IgD-negative memory B cell (primary cell): ENCODE data around the gene KIRREL1. TPM values are rescaled to one million over a fixed set of nuclear protein-coding genes. Genes with fewer than 3 reads are reported as not detected.

Experiments
- H3K27ac Mint-ChIP-seq, 3 donors: one replicate each; pipeline ENCODE4 v1.8.0; 2020 to 2022; ENCODE audit warnings: mild to moderate bottlenecking in 3 of 3, mixed read lengths in 3 of 3, moderate library complexity in 1 of 3
- H3K27me3 Mint-ChIP-seq: one replicate; pipeline ENCODE4 v1.8.0; 2021; ENCODE audit warnings: mixed read lengths
- H3K36me3 Mint-ChIP-seq: one replicate; pipeline ENCODE4 v1.8.0; 2020; ENCODE audit warnings: mild to moderate bottlenecking, mixed read lengths
- H3K4me1 Mint-ChIP-seq, 3 donors: one replicate each; pipeline ENCODE4 v1.8.0; 2020 to 2022; ENCODE audit warnings: mixed read lengths in 3 of 3, mild to moderate bottlenecking in 1 of 3
- H3K4me3 Mint-ChIP-seq, 4 donors: one replicate each; pipeline ENCODE4 v1.8.0; 2020 to 2022; ENCODE audit warnings: mild to moderate bottlenecking in 4 of 4, mixed read lengths in 4 of 4, moderate library complexity in 3 of 4
- H3K9me3 Mint-ChIP-seq, 3 donors: one replicate each; pipeline ENCODE4 v1.8.0; 2020 to 2021; ENCODE audit warnings: mixed read lengths in 3 of 3, mild to moderate bottlenecking in 1 of 3
- polyA plus RNA-seq: library from polyadenylated mRNA; unstranded; fragments of 300-500 nt; fragmentation: Illumina TruSeq; gene quantifications from one replicate; pipeline ENCODE4 v1.2.3, GENCODE V29; 2021

KIRREL1 gene
- polyA plus RNA-seq, 1 donor from 2014 or later = not detected

DNA sequence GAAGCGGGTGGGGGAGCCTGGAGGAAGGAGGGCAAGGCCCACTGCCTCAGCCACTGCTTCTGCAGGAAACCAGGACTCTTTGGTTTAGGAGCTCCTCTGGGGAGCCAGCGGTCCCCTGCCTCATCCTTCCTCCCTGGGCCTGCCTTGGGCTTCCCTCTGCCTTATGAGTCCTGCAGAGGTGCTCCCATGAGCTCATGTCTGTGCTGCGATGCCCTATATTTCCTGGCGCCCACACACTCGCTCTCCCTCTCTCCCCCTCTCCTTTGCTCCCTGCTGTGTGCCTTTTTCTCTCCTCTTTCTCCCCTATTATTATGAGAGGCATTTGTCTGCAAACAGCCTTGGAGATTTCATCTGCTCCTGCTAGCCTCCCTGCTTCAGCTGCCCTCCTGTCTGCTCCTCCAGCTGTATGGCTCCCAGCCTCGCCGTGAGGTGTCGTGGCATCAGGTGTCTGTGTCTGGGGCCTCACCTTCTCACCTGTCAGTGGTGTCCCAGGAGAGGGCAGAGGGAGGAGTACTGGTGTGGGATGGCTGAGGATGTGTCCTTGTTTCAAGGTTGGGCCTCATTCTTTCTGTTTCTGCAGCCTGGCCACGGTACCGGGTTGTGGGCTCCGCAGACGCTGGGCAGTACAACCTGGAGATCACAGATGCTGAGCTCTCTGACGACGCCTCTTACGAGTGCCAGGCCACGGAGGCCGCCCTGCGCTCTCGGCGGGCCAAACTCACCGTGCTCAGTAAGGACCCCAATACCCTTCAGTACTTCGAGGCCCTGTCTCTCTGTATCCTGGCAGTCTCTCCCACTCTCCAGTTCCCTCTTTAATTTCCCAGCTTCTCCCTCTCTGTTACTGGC lies 84.2 kb downstream of the KIRREL1 start:
- Mint-ChIP-seq H3K4me1 (peaks cover 0 to 10% (median 4%) of the 10 kb centered on the region in 3 donors), H3K9me3 (no peaks in the 10 kb centered on the region), H3K36me3 (peaks cover 1% of the 10 kb centered on the region), H3K27ac (no peak overlapping the region), H3K27me3 (no peaks in the 10 kb centered on the region), H3K4me3 (no peak overlapping the region)

DNA sequence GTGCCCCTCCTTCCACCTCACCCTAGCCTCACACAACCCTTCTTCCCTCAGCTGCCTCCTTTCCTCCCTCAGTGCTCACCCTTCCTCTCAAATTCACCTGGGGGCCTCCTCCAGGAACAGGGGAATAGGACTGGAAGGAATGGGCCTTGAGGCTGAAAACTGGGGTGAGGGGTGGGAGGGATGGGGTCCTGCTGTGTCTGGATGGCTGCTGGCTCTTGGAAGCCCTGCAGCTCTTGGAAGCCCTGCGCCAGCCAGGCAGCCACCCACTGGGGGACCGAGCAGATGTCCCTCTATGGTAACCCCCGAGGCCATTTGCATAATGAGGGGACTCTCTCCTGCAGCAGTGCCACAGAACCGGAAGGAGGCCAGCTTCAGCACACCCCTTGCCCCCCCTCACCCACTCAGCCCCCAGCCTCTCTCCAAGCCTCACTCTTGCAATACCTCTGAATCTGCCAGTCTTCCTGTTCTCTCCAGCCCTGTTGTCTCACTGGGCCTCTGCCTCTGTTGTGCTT lies 85.2 kb downstream of the KIRREL1 start:
- Mint-ChIP-seq H3K36me3 (peaks cover 1% of the 10 kb centered on the region), H3K27me3 (no peaks in the 10 kb centered on the region), H3K4me1 (peaks cover 0 to 10% (median 4%) of the 10 kb centered on the region in 3 donors), H3K9me3 (no peaks in the 10 kb centered on the region), H3K4me3 (no peak overlapping the region), H3K27ac (no peak overlapping the region)

DNA sequence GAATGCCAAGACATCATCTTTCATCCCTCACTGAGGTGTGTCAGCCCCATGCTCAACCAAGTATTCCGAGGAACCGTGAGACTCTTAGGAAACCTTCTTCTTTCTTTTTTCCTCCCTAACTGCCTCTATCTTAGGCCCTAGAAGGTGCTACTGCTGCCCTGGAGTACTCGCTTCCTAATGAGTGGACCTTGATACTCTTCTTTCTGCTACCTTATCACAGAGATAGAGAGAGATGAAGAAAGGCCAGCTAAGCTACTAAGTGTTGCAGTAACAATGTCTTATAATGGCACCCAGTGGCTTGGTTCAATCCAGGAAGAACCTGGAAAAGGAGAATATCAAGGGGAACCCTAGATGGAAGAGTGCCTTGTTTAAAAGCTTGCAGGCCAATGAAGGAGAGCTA lies 86.6 kb downstream of the KIRREL1 start:
- Mint-ChIP-seq H3K27ac (no peak overlapping the region), H3K27me3 (no peaks in the 10 kb centered on the region), H3K36me3 (peaks cover 1% of the 10 kb centered on the region), H3K4me3 (no peak overlapping the region), H3K4me1 (peaks cover 0 to 10% (median 4%) of the 10 kb centered on the region in 3 donors), H3K9me3 (no peaks in the 10 kb centered on the region)

DNA sequence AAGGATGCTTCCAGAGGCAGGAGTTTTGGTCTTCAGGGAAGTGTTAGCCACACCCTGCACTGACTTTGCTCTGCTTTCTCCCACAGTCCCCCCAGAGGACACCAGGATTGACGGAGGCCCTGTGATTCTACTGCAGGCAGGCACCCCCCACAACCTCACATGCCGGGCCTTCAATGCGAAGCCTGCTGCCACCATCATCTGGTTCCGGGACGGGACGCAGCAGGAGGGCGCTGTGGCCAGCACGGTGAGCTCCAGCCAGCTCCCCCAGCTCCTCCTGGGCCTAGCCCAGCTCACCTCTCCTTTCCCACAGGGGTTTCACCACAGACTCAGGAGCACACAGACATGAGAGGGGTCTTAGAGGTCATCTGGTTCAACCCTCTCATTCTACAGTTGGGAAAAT lies 90.9 kb downstream of the KIRREL1 start:
- Mint-ChIP-seq H3K27me3 (no peaks in the 10 kb centered on the region), H3K36me3 (no peaks in the 10 kb centered on the region), H3K9me3 (no peaks in the 10 kb centered on the region)

DNA sequence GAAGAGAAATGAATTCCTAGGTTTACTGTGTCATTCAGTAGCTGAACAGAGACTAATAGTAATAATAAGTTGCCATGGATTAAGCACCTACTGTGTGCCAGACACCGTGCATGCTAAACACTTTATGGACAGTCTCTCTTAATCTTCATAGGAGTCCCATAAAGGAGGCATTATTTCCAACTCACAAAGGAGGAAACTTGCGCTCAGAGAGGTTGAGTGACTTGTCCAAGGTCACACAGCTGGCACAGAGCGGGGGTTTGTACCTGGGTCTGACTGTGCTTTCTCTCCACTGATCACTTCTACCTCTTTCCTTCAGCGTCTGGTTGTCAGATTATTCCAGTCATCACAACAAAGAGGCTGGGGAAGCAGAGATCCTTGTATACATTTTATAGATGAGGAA lies 91.3 kb downstream of the KIRREL1 start:
- Mint-ChIP-seq H3K27me3 (no peaks in the 10 kb centered on the region), H3K36me3 (no peaks in the 10 kb centered on the region), H3K4me3 (no peak overlapping the region), H3K27ac (no peak overlapping the region), H3K9me3 (no peaks in the 10 kb centered on the region), H3K4me1 (peaks cover 0 to 3% (median 0%) of the 10 kb centered on the region in 3 donors)

More for the DNA sequence above, 90.9 kb downstream of the KIRREL1 start:
- no peak overlapping the region for H3K27ac Mint-ChIP-seq
- no peak overlapping the region for H3K4me3 Mint-ChIP-seq
- H3K4me1 Mint-ChIP-seq = peaks cover 0 to 3% (median 0%) of the 10 kb centered on the region in 3 donors

DNA sequence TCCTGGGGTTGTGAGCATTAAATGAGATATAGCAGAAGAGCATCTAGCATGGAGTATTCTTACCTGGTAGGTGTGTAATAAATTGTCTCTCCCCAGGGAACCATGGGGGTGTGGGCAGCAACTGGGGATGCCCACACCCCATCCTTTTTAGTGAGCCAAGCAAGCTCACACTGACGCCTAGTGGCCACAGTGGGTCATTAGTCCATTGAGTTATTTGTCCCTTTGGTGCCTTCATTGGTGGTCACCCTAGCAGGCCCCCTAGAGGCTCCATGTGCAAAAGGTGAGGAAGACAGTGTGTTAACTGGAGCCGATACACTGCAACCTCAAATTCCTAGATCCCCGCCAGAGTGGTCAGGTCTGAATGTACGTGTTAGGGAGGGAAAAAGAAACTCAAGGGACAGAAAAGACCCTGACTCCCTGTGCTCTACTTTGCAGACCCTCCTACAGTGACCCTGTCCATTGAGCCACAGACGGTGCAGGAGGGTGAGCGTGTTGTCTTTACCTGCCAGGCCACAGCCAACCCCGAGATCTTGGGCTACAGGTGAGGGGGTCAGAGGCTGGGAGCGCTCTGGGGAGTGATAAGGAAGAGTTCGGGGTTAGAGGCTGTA lies 94.0 kb downstream of the KIRREL1 start:
- H3K36me3 Mint-ChIP-seq = no peaks in the 10 kb centered on the region
- peaks cover 0 to 3% (median 0%) of the 10 kb centered on the region in 3 donors for H3K4me1 Mint-ChIP-seq
- no peak overlapping the region for H3K27ac Mint-ChIP-seq
- no peak overlapping the region for H3K4me3 Mint-ChIP-seq
- H3K27me3 Mint-ChIP-seq = peaks cover 4% of the 10 kb centered on the region
- no peaks in the 10 kb centered on the region for H3K9me3 Mint-ChIP-seq

DNA sequence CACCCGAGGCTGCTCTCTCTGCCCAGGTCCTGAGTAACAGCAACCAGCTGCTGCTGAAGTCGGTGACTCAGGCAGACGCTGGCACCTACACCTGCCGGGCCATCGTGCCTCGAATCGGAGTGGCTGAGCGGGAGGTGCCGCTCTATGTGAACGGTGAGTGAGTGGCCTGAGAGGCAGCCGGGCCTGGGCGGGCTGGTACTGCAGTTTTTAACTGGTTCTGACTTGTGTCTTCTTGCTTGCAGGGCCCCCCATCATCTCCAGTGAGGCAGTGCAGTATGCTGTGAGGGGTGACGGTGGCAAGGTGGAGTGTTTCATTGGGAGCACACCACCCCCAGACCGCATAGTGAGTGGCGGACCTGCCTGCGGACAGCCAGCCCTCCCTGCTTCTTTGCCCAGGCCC lies 96.0 kb downstream of the KIRREL1 start:
- Mint-ChIP-seq H3K9me3 (no peaks in the 10 kb centered on the region), H3K27ac (no peak overlapping the region), H3K4me3 (no peak overlapping the region), H3K4me1 (peaks cover 0 to 3% (median 0%) of the 10 kb centered on the region in 3 donors), H3K36me3 (no peaks in the 10 kb centered on the region), H3K27me3 (peaks cover 8% of the 10 kb centered on the region)

DNA sequence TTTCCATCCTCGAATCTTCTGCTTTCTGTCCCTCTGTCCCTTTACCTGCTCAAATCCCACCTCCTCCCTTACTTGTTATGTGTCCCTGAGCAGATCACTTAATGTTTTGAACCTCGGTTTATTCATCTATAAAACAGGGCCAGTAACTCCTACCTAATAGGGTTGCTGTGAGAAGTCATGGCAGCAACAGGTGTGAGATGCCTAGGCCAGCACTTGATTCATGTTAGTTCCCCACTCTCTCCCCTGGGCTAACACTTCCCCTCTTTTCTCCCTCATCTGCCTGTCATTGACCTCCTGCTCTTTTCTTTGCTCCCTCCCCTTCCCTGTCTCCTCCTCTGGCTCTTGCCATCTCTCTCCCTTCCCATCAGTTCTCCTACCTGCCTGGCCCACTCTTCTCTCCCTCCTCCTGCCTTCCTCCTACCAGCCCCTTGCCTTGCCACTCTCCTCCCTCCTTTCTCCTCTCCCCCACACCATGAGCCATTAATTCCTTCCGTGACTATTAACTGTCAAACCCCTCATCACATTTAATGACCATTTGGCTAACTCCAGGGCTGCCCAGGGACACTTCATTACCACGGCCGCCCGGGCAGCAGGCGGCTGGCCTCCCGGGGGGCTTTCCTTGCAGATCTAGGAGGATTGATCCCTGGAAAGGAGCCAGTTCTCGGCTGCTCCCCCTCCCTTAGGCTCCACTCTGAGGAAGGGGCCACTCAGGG lies 96.6 kb downstream of the KIRREL1 start:
- Mint-ChIP-seq H3K4me3 (no peak overlapping the region), H3K27ac (no peak overlapping the region), H3K36me3 (no peaks in the 10 kb centered on the region), H3K4me1 (peaks cover 0 to 3% (median 0%) of the 10 kb centered on the region in 3 donors), H3K27me3 (peaks cover 8% of the 10 kb centered on the region), H3K9me3 (no peaks in the 10 kb centered on the region)

DNA sequence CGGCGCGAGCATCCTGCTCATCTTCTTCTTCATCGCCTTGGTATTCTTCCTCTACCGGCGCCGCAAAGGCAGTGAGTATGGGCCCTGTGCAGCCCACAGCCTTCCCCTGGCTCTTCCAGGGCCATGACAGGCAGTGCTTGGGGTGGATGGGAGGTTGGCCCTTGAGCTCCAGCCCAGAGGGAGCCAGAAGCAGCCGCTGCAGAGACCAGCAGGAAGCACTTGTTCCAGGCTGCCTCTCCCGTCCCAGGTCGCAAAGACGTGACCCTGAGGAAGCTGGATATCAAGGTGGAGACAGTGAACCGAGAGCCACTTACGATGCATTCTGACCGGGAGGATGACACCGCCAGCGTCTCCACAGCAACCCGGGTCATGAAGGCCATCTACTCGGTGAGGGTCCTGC lies 99.9 kb downstream of the KIRREL1 start:
- H3K27me3 Mint-ChIP-seq = peaks cover 8% of the 10 kb centered on the region
- no peaks in the 10 kb centered on the region for H3K36me3 Mint-ChIP-seq
- no peak overlapping the region for H3K4me3 Mint-ChIP-seq
- no peak overlapping the region for H3K27ac Mint-ChIP-seq
- H3K4me1 Mint-ChIP-seq = no peaks in the 10 kb centered on the region
- H3K9me3 Mint-ChIP-seq = no peaks in the 10 kb centered on the region

DNA sequence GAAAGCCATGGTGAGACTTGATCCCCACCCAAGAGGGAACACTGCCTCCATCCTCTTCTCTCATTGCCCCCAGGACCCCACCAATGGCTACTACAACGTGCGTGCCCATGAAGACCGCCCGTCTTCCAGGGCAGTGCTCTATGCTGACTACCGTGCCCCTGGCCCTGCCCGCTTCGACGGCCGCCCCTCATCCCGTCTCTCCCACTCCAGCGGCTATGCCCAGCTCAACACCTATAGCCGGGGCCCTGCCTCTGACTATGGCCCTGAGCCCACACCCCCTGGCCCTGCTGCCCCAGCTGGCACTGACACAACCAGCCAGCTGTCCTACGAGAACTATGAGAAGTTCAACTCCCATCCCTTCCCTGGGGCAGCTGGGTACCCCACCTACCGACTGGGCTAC lies 101.1 kb downstream of the KIRREL1 start:
- Mint-ChIP-seq H3K36me3 (no peaks in the 10 kb centered on the region), H3K27ac (no peak overlapping the region), H3K4me3 (peak overlapping the region in 1 of 4 donors; percentile 54), H3K9me3 (no peaks in the 10 kb centered on the region), H3K4me1 (no peaks in the 10 kb centered on the region), H3K27me3 (peaks cover 8% of the 10 kb centered on the region)

DNA sequence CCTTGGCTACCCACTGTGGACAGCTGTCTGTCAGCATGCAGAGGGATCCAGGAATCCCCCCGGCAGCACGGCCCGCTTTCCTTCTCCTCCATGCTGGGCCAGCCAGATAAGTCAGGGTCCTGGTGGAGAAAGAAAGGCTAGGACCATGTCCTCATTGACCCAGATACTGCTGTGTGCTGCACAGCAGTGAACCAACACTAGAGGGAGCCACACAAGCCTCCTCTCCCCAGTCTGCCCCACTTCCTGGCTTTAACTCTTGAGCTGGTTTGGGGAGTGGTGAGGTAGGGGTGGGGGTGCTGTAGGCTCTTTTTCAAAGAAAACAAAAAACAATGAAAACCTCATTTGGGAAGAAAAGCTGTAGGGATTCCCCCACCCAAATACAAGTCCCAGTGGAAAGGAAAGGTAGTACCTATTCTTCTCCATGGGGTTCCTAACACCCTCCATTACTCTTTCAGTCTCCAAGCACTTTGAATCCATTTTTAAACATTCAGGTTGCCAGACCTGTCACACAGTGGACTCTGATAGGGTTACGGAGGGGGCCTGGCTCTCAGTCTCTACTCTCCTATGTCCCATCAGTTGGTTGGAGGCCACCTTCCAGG lies 102.4 kb downstream of the KIRREL1 start:
- Mint-ChIP-seq H3K4me3 (no peak overlapping the region), H3K36me3 (no peaks in the 10 kb centered on the region), H3K9me3 (no peaks in the 10 kb centered on the region), H3K27me3 (peaks cover 6% of the 10 kb centered on the region), H3K4me1 (no peaks in the 10 kb centered on the region), H3K27ac (no peak overlapping the region)

DNA sequence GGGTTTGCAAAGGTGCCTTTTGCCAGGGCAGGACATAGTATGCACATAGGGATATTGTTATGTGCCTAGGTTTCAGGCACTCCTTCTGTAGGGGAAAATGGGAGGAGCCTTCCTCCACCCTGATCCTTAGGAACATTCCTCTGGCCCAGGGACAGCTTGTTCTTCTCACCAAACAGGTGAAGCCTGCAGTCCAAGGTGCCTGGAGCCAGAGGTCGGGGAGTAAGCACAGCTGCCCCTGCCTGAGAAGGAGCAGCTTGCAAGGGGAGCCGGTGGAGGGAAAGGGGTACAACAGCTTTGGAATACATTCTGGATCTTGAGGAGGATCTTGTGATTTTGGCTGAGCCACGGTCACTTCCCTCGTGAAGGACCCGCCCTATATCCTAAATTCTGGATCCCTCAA lies 104.8 kb downstream of the KIRREL1 start:
- H3K36me3 Mint-ChIP-seq = no peaks in the 10 kb centered on the region
- peaks cover 4% of the 10 kb centered on the region for H3K27me3 Mint-ChIP-seq
- H3K27ac Mint-ChIP-seq = no peak overlapping the region
- no peaks in the 10 kb centered on the region for H3K9me3 Mint-ChIP-seq
- H3K4me1 Mint-ChIP-seq = no peaks in the 10 kb centered on the region
- no peak overlapping the region for H3K4me3 Mint-ChIP-seq

DNA sequence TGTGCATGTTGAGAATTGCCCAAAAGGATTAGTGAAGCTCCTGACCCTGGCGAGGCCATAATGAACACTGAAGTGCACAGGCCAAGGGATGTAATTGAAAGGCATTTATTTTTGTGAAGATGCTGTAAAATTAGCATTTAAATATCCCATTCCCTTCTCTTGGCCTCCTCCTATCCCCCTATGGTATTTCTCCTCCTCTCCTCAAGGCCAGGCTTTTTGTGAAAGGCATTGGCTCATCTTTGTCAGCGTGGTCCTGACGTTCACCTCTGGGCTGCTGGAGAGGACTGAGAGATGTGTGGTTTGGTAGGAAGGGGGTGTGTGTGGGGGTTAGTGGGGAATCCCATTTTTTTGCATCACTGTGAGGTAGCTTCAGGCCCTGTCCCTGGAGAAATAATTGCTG lies 105.7 kb downstream of the KIRREL1 start:
- no peak overlapping the region for H3K27ac Mint-ChIP-seq
- H3K4me1 Mint-ChIP-seq = no peaks in the 10 kb centered on the region
- H3K9me3 Mint-ChIP-seq = no peaks in the 10 kb centered on the region
- no peak overlapping the region for H3K4me3 Mint-ChIP-seq
- peaks cover 1% of the 10 kb centered on the region for H3K27me3 Mint-ChIP-seq
- no peaks in the 10 kb centered on the region for H3K36me3 Mint-ChIP-seq

DNA sequence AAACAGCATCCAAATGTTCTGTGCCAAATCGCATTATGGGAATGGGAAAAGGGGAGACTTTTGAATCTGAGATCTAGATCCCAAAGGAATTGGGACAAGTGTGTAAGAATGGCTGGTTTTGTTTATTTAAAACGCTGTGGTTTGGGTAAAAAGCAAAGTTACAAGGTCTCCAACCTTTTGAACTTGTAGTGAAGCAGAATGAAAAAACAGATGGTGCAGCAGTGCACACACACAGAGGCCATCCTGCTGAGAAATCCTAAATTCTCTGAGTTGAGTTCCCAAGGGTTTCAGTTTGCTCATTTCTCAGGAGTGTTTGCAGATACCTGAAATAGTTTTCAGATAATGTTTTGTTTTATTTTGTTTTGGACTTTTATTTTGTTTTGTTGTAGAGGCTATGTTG lies 107.1 kb downstream of the KIRREL1 start:
- no peak overlapping the region for H3K27ac Mint-ChIP-seq
- no peak overlapping the region for H3K4me3 Mint-ChIP-seq

DNA sequence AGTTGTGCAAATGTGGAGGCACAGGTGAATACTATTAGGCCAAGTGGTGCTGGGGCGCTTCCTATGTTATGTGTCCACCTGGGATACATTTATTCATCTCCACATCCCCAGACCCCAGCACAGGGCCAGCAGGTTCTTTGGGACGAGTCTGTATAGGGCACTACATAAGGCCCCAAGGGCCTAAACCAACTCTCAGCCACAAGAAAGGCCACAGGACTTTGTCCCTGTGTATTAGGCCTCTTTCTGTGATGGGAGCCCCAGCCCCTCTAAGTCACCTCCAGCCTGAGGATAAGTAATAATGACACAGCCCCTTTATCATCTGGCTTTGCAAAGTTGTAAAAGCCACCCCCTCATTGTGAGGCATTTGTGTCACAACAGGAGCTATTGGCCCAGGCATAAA lies 108.0 kb downstream of the KIRREL1 start:
- no peaks in the 10 kb centered on the region for H3K36me3 Mint-ChIP-seq
- peaks cover 6% of the 10 kb centered on the region for H3K27me3 Mint-ChIP-seq
- no peak overlapping the region for H3K4me3 Mint-ChIP-seq
- no peak overlapping the region for H3K27ac Mint-ChIP-seq
- no peaks in the 10 kb centered on the region for H3K9me3 Mint-ChIP-seq
- no peaks in the 10 kb centered on the region for H3K4me1 Mint-ChIP-seq

More for the DNA sequence above, 107.1 kb downstream of the KIRREL1 start:
- Mint-ChIP-seq H3K36me3 (no peaks in the 10 kb centered on the region), H3K9me3 (no peaks in the 10 kb centered on the region), H3K27me3 (peaks cover 3% of the 10 kb centered on the region), H3K4me1 (no peaks in the 10 kb centered on the region)
